Gastrocnemius medialis (tissue), 4 donors: ENCODE results near the gene DSP. TPM values are rescaled to one million over a fixed set of nuclear protein-coding genes. Genes with fewer than 3 reads are reported as not detected.
A peak's percentile ranks its signal among the peaks of the same experiment; 100 is the strongest.

Experiments
- ATAC-seq, 2 donors: fragments of 150-250 bp; one replicate each; pipeline ENCODE4 v1.9.1; 2016
- DNase-seq, 2 donors: peaks; one replicate each; pipeline ENCODE4 v3.0.0-alpha.2; 2019
- H3K27ac ChIP-seq, 4 donors: fragments of 200-600 bp; sonication (generic); 1 replicate in 1 of 4; 2 replicates in 3 of 4; pipeline ENCODE4 v1.5.1; 2016 to 2018; ENCODE audit warnings: mild to moderate bottlenecking in 2 of 4, moderate library complexity in 1 of 4
- H3K27me3 ChIP-seq, 3 donors: fragments of 200-600 bp; sonication (generic) in 2 of 3; 1 replicate in 1 of 3; 2 replicates in 2 of 3; pipeline versions ENCODE4 v1.5.1 to v1.6.0; 2016 to 2019; ENCODE audit warnings: mild to moderate bottlenecking in 1 of 3, moderate library complexity in 1 of 3
- H3K36me3 ChIP-seq, 2 donors: fragments of 200-600 bp; sonication (generic) in 1 of 2; one replicate each; pipeline ENCODE4 v1.5.1; 2017 to 2018
- H3K4me1 ChIP-seq, 2 donors: fragments of 200-600 bp; sonication (generic) in 1 of 2; one replicate each; pipeline ENCODE4 v1.5.1; 2016 to 2017; ENCODE audit warnings: mild to moderate bottlenecking in 2 of 2
- H3K4me3 ChIP-seq, 4 donors: fragments of 200-600 bp; sonication (generic) in 3 of 4; 1 replicate in 1 of 4; 2 replicates in 3 of 4; pipeline ENCODE4 v1.5.1; 2016 to 2019; ENCODE audit warnings: mild to moderate bottlenecking in 2 of 4
- H3K9me3 ChIP-seq, 3 donors: fragments of 200-600 bp; sonication (generic) in 2 of 3; 1 replicate in 1 of 3; 2 replicates in 2 of 3; pipeline ENCODE4 v1.5.1; 2016 to 2019
- POLR2A ChIP-seq, 2 donors: fragments of 450-650 bp; IDR thresholded peaks; one replicate each; pipeline ENCODE4 v1.6.1; 2017; ENCODE audit warnings: antibody characterized with exemption in 2 of 2, mild to moderate bottlenecking in 2 of 2, moderate library complexity in 2 of 2
- in situ Hi-C, 4 donors: fragments of 200-750 bp; cut with MboI; loops; one replicate each; pipeline versions ENCODE4 v1.15.0 to v1.8.0; 2017; ENCODE audit warnings: low sequenced_read_pairs in 4 of 4
- intact Hi-C: fragments of 100-400 bp; cut with DNase I; formaldehyde crosslinking; loops from one replicate; pipeline ENCODE4 v1.15.1; 2023; ENCODE audit warnings: low total_unique reads
- total RNA-seq, 4 donors: library from RNA; depleted of rRNA; stranded (reverse); fragments of >200 nt; gene quantifications; one replicate each; pipeline versions ENCODE4 v1.1.0 to v1.2.3, GENCODE V29; 2016
- TF ChIP-seq, protein P1 (sequence below), 5 experiments: fragments of 450-650 bp in 3 of 5; fragments of 200-600 bp in 2 of 5; sonication (generic) in 2 of 5; IDR thresholded peaks in 4 of 5; conservative IDR thresholded peaks in 1 of 5; 1 replicate in 4 of 5; 2 replicates in 1 of 5; pipeline ENCODE4 v1.5.1; 2016 to 2019; ENCODE audit warnings: antibody characterized with exemption in 5 of 5, mild to moderate bottlenecking in 3 of 5, moderate library complexity in 3 of 5

Gene DSP
- total RNA-seq, 4 donors from 2014 or later = 0.31 to 1.1 (median 0.65) TPM

DNA sequence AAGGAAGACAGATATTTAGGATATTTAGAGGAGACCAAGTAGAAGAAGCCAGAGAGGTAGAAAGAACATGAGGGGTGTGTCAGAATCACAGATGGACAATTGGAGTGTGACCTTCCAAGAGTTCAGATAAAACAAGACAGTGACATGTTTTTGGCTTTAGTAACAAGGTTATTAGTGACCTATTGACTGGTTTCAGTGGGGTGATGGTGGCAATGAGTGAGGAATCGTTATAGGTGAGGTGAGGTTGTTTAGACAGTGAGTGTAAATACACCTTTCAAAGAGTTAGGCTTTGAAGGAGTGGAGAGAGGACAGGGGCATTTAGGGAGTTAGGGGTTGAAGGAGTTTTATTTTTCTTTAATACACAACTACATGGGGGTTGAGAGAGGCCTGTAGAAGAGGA lies 51.8 kb downstream of the DSP start:
- no peaks in the 10 kb centered on the region for H3K27me3 ChIP-seq
- peaks cover 0 to 43% of the 10 kb centered on the region in 2 donors for H3K36me3 ChIP-seq
- H3K4me1 ChIP-seq = peaks cover 21 to 23% of the 10 kb centered on the region in 2 donors
- ATAC-seq = no peak
- intact Hi-C loops (loop anchor here (5.0 kb wide), 1 partner anchor 206 kb away; the partner anchor contains the start of genes CAGE1 and RIOK1), in situ Hi-C loops (no loop called here)
- H3K27ac ChIP-seq = no peak overlapping the region
- DNase-seq = no peak
- H3K9me3 ChIP-seq = no peaks in the 10 kb centered on the region
- no peak for TF ChIP-seq POLR2A (IDR thresholded peaks at IDR 0.05)
- TF ChIP-seq, protein P1, sequence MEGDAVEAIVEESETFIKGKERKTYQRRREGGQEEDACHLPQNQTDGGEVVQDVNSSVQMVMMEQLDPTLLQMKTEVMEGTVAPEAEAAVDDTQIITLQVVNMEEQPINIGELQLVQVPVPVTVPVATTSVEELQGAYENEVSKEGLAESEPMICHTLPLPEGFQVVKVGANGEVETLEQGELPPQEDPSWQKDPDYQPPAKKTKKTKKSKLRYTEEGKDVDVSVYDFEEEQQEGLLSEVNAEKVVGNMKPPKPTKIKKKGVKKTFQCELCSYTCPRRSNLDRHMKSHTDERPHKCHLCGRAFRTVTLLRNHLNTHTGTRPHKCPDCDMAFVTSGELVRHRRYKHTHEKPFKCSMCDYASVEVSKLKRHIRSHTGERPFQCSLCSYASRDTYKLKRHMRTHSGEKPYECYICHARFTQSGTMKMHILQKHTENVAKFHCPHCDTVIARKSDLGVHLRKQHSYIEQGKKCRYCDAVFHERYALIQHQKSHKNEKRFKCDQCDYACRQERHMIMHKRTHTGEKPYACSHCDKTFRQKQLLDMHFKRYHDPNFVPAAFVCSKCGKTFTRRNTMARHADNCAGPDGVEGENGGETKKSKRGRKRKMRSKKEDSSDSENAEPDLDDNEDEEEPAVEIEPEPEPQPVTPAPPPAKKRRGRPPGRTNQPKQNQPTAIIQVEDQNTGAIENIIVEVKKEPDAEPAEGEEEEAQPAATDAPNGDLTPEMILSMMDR (IDR thresholded peaks at IDR 0.05 in 4 of 5, conservative IDR thresholded peaks at IDR 0.05 in 1 of 5) = no peak
- H3K4me3 ChIP-seq = no peak overlapping the region

DNA sequence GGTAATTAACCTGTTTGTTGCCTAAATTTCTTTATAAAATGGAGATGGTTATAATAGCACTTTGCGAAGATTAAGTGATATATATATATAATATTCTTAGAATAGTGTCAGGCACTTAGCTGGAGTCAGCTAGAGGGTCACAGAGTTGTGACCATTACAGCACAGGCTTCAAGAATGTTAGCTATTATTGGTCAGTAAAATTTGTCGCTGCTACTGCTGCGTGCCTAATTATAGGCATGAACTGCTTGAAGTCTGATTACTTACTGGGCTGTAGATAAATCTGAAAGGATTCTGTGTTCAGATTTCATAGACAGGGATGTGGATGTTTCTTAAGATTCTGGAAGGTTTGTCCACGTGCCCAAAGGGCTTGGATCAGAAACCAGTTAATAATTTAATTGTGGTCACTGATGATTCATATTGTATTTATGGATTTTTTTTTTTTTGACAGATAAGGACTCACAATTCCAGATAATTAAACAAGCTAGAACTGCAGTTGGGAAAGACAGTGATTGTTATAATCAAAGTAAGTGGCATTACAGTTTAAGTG lies 53.2 kb downstream of the DSP start:
- H3K4me3 ChIP-seq = no peak overlapping the region
- peaks cover 0 to 49% of the 10 kb centered on the region in 2 donors for H3K36me3 ChIP-seq
- DNase-seq = no peak
- no peak for ATAC-seq
- no peaks in the 10 kb centered on the region for H3K9me3 ChIP-seq
- TF ChIP-seq, protein P1 (IDR thresholded peaks at IDR 0.05 in 4 of 5, conservative IDR thresholded peaks at IDR 0.05 in 1 of 5) = no peak
- TF ChIP-seq POLR2A (IDR thresholded peaks at IDR 0.05) = no peak
- in situ Hi-C loops = no loop called here
- peaks cover 13 to 15% of the 10 kb centered on the region in 2 donors for H3K4me1 ChIP-seq
- intact Hi-C loops = loop anchor here (5.0 kb wide), 1 partner anchor 207 kb away; the partner anchor contains the start of genes CAGE1 and RIOK1
- H3K27me3 ChIP-seq = no peaks in the 10 kb centered on the region
- H3K27ac ChIP-seq = no peak overlapping the region

DNA sequence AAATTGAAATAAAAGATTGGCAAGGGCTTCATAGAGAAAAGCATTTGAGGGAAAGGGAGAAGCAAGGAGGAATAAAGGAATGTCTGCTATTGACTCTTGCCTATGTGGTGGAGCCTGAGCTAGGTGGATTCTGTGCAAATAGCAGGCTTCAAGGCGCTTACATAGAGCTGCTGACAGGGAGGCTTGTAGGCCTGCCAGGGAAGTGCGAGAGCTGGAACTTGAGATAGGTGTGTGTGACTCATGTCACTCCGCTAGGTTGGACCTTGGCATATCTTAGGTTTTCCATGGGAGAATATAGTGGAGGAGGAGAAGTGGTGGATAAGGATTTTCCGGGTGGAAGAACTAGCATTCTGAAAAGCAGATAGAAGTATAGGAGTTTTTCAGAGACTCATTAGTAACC lies 62.5 kb downstream of the DSP start:
- ATAC-seq (peak; percentile 69 to 97), DNase-seq (peak; percentile 15 to 59)
- H3K36me3 ChIP-seq = peaks cover 0 to 84% of the 10 kb centered on the region in 2 donors
- intact Hi-C loops (no loop called here), in situ Hi-C loops (loop anchor here (10.0 to 25.0 kb wide), 3 partner anchors 299 to 917 kb away; no protein-coding TSS in a partner anchor)
- no peaks in the 10 kb centered on the region for H3K9me3 ChIP-seq
- no peak overlapping the region for H3K4me3 ChIP-seq
- H3K27ac ChIP-seq = no peak overlapping the region
- no peaks in the 10 kb centered on the region for H3K27me3 ChIP-seq
- no peak for TF ChIP-seq POLR2A (IDR thresholded peaks at IDR 0.05)
- TF ChIP-seq, protein P1 (IDR thresholded peaks at IDR 0.05 in 4 of 5, conservative IDR thresholded peaks at IDR 0.05 in 1 of 5) = no peak
- no peaks in the 10 kb centered on the region for H3K4me1 ChIP-seq

DNA sequence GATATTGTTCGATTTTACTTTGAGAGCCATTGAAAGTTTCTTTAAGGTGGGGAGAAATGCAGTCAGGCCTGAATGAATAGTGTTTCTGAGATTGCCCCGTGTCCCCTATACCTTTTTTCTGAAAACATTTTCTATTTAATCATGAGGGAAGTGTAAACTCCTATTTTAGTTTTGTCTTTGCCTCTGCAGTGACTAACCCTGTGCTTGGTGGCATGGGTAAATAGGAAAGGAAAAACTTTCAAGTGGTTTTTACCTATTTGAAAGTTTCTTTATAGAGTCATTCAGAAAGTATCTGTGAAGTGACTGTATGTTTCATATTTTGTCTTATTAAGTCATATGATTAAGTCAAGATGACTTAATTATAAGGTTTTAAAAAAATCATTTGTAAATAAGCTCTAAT lies 63.0 kb downstream of the DSP start:
- Histone ChIP-seq H3K9me3 (no peaks in the 10 kb centered on the region), H3K27me3 (no peaks in the 10 kb centered on the region), H3K4me1 (no peaks in the 10 kb centered on the region), H3K36me3 (peaks cover 0 to 89% of the 10 kb centered on the region in 2 donors), H3K27ac (no peak overlapping the region), H3K4me3 (no peak overlapping the region)
- no peak for ATAC-seq
- in situ Hi-C loops = loop anchor here (10.0 to 25.0 kb wide), 3 partner anchors 300 to 917 kb away; no protein-coding TSS in a partner anchor
- intact Hi-C loops = no loop called here
- no peak for TF ChIP-seq POLR2A (IDR thresholded peaks at IDR 0.05)
- TF ChIP-seq, protein P1 (IDR thresholded peaks at IDR 0.05 in 4 of 5, conservative IDR thresholded peaks at IDR 0.05 in 1 of 5) = no peak
- no peak for DNase-seq
